ENCODE measurements around the gene TTLL5. TPM values are rescaled to one million over a fixed set of nuclear protein-coding genes. Genes with fewer than 3 reads are reported as not detected.

The TTLL5 gene
- total RNA-seq, 4 donors from 2014 or later = 15.7 to 46.2 (median 24.1) TPM

- TF ChIP-seq, protein P1, sequence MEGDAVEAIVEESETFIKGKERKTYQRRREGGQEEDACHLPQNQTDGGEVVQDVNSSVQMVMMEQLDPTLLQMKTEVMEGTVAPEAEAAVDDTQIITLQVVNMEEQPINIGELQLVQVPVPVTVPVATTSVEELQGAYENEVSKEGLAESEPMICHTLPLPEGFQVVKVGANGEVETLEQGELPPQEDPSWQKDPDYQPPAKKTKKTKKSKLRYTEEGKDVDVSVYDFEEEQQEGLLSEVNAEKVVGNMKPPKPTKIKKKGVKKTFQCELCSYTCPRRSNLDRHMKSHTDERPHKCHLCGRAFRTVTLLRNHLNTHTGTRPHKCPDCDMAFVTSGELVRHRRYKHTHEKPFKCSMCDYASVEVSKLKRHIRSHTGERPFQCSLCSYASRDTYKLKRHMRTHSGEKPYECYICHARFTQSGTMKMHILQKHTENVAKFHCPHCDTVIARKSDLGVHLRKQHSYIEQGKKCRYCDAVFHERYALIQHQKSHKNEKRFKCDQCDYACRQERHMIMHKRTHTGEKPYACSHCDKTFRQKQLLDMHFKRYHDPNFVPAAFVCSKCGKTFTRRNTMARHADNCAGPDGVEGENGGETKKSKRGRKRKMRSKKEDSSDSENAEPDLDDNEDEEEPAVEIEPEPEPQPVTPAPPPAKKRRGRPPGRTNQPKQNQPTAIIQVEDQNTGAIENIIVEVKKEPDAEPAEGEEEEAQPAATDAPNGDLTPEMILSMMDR (IDR thresholded peaks at IDR 0.05; ENCODE audit: low read depth) = no peak
Observed at GRCh38 chr14:75626396-75626795, 34.6 kb upstream of the TTLL5 start.

DNA sequence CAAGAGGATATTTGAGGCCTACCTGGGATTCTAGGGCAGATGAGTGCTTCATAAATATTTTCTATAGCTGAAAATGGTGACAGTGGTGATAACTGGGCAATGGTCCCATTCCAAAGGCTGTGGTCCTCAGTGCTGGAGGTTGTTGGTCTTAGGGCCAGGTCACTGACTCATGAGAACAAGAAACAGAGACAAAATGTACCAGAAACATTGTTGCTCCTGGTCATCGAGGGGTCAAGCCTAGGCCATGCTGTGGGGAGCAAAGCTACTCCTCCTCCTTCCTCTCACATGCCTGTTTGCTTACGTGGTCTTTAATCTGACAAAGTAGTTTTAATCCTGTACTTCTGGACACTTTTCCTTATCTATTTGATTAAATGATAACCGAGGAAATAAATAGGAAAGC, 34.2 kb upstream of the TTLL5 start:
- TF ChIP-seq, protein P1 (IDR thresholded peaks at IDR 0.05; ENCODE audit: low read depth) = no peak

DNA sequence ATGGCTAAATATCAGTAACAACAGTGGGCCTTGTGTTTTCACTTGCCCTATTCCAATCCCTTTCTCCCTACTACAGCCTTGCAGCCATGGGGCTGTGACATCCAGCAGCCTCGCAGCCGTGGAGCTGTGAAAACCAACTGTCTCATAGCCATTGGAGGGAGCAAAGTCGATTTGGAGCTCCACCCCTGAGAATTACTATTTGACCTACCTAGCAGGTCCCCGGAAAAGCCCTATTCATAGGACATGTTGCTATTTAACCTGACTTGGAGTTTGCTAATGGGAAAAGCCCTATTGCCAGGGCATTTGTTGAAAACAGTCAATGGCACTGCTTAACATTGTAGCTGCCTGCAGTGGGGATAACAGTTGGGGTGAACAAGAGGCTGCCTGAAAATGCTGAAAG, 33.6 kb upstream of the TTLL5 start:
- TF ChIP-seq, protein P1 (IDR thresholded peaks at IDR 0.05; ENCODE audit: low read depth) = no peak

GRCh38 chr14:75628816-75629215, 32.2 kb upstream of the TTLL5 start:
- TF ChIP-seq, protein P1 (IDR thresholded peaks at IDR 0.05; ENCODE audit: low read depth) = no peak

DNA sequence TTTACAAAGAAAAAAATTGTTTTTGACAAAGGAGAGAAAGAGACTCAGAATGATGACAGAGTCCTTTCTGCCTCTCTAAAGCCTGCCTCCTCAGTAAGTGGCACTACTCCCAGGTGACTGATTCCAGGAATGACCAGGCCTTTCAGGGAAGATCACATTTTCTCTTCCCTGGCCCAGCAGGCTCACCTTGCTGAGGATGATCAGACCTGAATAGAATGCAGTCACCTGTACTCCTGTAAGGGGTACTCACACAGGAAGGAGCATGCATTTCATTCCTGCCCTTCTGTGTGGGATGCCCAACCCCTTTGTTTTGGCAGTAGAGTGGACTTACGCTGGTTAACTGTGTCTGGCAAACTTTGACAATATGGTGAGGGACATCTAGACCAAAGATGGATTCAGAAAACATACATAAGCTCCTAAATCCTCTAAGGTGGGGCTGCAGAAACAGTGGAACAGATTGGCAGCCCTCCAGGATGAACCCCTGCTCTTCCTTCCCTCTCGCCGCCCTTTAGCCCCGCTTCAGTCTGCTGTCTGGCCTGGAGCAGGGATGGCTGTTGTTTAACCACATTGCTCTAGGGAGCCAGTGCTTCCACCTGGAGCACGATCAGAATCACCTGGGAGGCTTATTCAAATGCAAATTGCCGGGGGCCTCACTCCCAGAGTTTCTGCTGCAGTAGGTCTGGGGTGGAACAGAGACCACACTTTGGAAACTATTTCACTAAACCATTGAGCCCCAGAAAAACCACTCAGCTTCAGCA, 30.2 kb upstream of the TTLL5 start:
- TF ChIP-seq, protein P1 (IDR thresholded peaks at IDR 0.05; ENCODE audit: low read depth) = no peak

GRCh38 chr14:75631453-75631831, 29.6 kb upstream of the TTLL5 start:
- TF ChIP-seq, protein P1 (IDR thresholded peaks at IDR 0.05; ENCODE audit: low read depth) = no peak

DNA sequence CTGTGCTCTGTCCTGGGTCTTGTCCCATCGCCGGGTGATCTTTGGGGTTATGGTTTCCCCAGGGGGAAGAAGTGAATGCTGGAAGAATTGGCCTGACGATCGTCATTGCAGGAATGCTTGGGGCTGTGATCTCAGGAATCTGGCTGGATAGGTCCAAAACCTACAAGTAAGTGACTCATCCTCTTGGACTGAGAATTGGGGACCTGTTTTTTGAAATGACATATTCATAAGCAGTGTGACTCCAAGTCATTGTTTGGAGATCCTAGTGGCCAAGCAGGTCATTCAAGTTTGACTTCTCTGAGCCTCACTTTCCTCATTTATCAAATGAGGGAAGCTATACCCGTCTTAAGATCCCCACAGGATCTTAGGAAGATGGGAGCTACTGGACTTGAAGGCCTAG, 26.2 kb upstream of the TTLL5 start:
- TF ChIP-seq, protein P1 (IDR thresholded peaks at IDR 0.05; ENCODE audit: low read depth) = no peak

Measured in subcutaneous adipose tissue (tissue), 4 donors.